SK-N-SH (cell line): ENCODE results near the gene ARAP1. TPM values are rescaled to one million over a fixed set of nuclear protein-coding genes. Genes with fewer than 3 reads are reported as not detected.

Source experiments
- CTCF ChIA-PET: fragments of 300-600, 350-600 bp; formaldehyde crosslinking; extraction: SDS; loops from one replicate; lab custom pipeline; 2021; lab: Yijun Ruan, JAX
- POLR2A ChIA-PET: fragments of 350-600 bp; sonication (Branson Sonifier 250); formaldehyde crosslinking; extraction: SDS; loops from one replicate; lab custom pipeline; 2020; ENCODE audit warnings: antibody characterized with exemption, inconsistent platforms; lab: Yijun Ruan, JAX
- DNase-seq: peaks from one replicate; pipeline ENCODE4 v3.0.0; 2012
- H2AFZ ChIP-seq: fragments of 200-600 bp; sonication (generic); 2 replicates; pipeline ENCODE4 v1.8.1; 2016; ENCODE audit warnings: antibody characterized with exemption, mild to moderate bottlenecking, low read depth
- H3F3A ChIP-seq: fragments of 200-600 bp; sonication (generic); replicated peaks from 2 replicates; pipeline ENCODE3; 2016; ENCODE audit warnings: antibody characterized with exemption, mild to moderate bottlenecking; ENCODE audit not compliant: insufficient read depth
- H3K27ac ChIP-seq, 2 experiments: fragments of 200-500 bp in 1 of 2; fragments of 200-600 bp in 1 of 2; sonication (Bioruptor generic) in 1 of 2; sonication (generic), shearing (Covaris generic) in 1 of 2; 2 replicates each; pipeline versions ENCODE4 v1.5.1 to v1.6.1; 2014 to 2016; ENCODE audit warnings: low read depth in 2 of 2, inconsistent platforms in 1 of 2, low read length in 1 of 2, mild to moderate bottlenecking in 1 of 2, mixed read lengths in 1 of 2
- H3K27me3 ChIP-seq: fragments of 200-600 bp; sonication (generic), shearing (Covaris generic); 2 replicates; pipeline ENCODE4 v1.6.1; 2016; ENCODE audit warnings: mixed run types; ENCODE audit not compliant: insufficient read depth
- H3K36me3 ChIP-seq, 2 experiments: fragments of 200-500 bp in 1 of 2; fragments of 200-600 bp in 1 of 2; sonication (Bioruptor generic) in 1 of 2; sonication (generic) in 1 of 2; replicated peaks in 1 of 2; 2 replicates each; pipeline versions ENCODE3 to v1.5.1; 2014 to 2016; ENCODE audit warnings: low read length in 1 of 2, mild to moderate bottlenecking in 1 of 2; ENCODE audit not compliant: insufficient read depth in 2 of 2, control insufficient read depth in 1 of 2
- H3K4me1 ChIP-seq, 2 experiments: fragments of 200-500 bp in 1 of 2; fragments of 200-600 bp in 1 of 2; sonication (Bioruptor generic) in 1 of 2; sonication (generic), shearing (Covaris generic) in 1 of 2; 2 replicates each; pipeline versions ENCODE4 v1.5.1 to v1.6.1; 2014 to 2016; ENCODE audit warnings: low read depth in 1 of 2, low read length in 1 of 2, mixed run types in 1 of 2; ENCODE audit not compliant: insufficient read depth in 2 of 2, control insufficient read depth in 1 of 2
- H3K4me2 ChIP-seq: fragments of 200-600 bp; sonication (generic), shearing (Covaris generic); 2 replicates; pipeline ENCODE4 v1.6.1; 2017; ENCODE audit warnings: mixed run types
- H3K4me3 ChIP-seq, 2 experiments: fragments of 200-500 bp in 1 of 2; fragments of 200-600 bp in 1 of 2; sonication (Bioruptor generic) in 1 of 2; sonication (generic), shearing (Covaris generic) in 1 of 2; 2 replicates each; pipeline versions ENCODE4 v1.5.1 to v1.8.1; 2014 to 2016; ENCODE audit warnings: low read depth in 2 of 2, inconsistent platforms in 1 of 2, low read length in 1 of 2, mild to moderate bottlenecking in 1 of 2, mixed read lengths in 1 of 2, moderate library complexity in 1 of 2
- H3K79me2 ChIP-seq: fragments of 200-600 bp; sonication (generic); 2 replicates; pipeline ENCODE4 v1.8.1; 2017; ENCODE audit warnings: mild to moderate bottlenecking; ENCODE audit not compliant: insufficient read depth
- H3K9ac ChIP-seq: fragments of 200-600 bp; sonication (generic); 2 replicates; pipeline ENCODE4 v1.6.1; 2017; ENCODE audit warnings: mixed run types
- H3K9me2 ChIP-seq: fragments of 200-600 bp; sonication (generic); 2 replicates; pipeline ENCODE4 v1.6.1; 2017; ENCODE audit warnings: mixed run types
- H3K9me3 ChIP-seq: fragments of 200-600 bp; sonication (generic); 2 replicates; pipeline ENCODE4 v1.6.1; 2017; ENCODE audit warnings: mixed run types, mild to moderate bottlenecking, moderate library complexity
- H4K20me1 ChIP-seq: fragments of 200-600 bp; sonication (generic); 2 replicates; pipeline ENCODE4 v1.6.1; 2017; ENCODE audit warnings: mild to moderate bottlenecking, mixed run types; ENCODE audit not compliant: insufficient read depth
- CTCF ChIP-seq: fragments of 200-600 bp; sonication (generic); IDR thresholded peaks from 2 replicates; pipeline ENCODE4 v1.6.1; 2017; ENCODE audit warnings: antibody characterized with exemption, mild to moderate bottlenecking, moderate library complexity
- ELF1 ChIP-seq: IDR thresholded peaks from 2 replicates; pipeline ENCODE4 v1.4.0; 2012
- EP300 ChIP-seq, 2 experiments: IDR thresholded peaks; 2 replicates each; pipeline versions ENCODE4 v1.4.0 to v1.6.1; 2012; ENCODE audit warnings: borderline replicate concordance in 1 of 2, low read depth in 1 of 2, low read length in 1 of 2
- EZH2phosphoT487 ChIP-seq: fragments of 200-600 bp; sonication (generic); IDR thresholded peaks from 2 replicates; pipeline ENCODE4 v1.6.1; 2017; ENCODE audit warnings: low read depth, mixed run types, mild to moderate bottlenecking, antibody characterized with exemption, moderate library complexity, borderline replicate concordance
- GABPA ChIP-seq: IDR thresholded peaks from 2 replicates; pipeline ENCODE4 v1.4.0; 2012; ENCODE audit warnings: low read depth, mild to moderate bottlenecking
- JUND ChIP-seq: IDR thresholded peaks from 2 replicates; pipeline ENCODE4 v1.4.0; 2012
- MAX ChIP-seq: IDR thresholded peaks from 2 replicates; pipeline ENCODE4 v1.4.0; 2012; ENCODE audit warnings: low read depth
- TAF1 ChIP-seq: IDR thresholded peaks from 2 replicates; pipeline ENCODE4 v1.6.1; 2012; ENCODE audit warnings: low read depth, mild to moderate bottlenecking, low read length, moderate library complexity, borderline replicate concordance
- TEAD4 ChIP-seq: IDR thresholded peaks from 2 replicates; pipeline ENCODE4 v1.4.0; 2012; ENCODE audit warnings: mild to moderate bottlenecking, borderline replicate concordance; ENCODE audit not compliant: insufficient read depth
- YY1 ChIP-seq: IDR thresholded peaks from 2 replicates; pipeline ENCODE4 v1.4.0; 2012; ENCODE audit warnings: low read depth, mild to moderate bottlenecking
- ZBTB33 ChIP-seq: IDR thresholded peaks from 2 replicates; pipeline ENCODE4 v1.4.0; 2012; ENCODE audit warnings: low read depth, borderline replicate concordance
- WGBS: methylation state at CpG from one replicate; pipeline ENCODE4 v1.1.6; 2017; ENCODE audit warnings: low lambda C conversion rate; 5-methylcytosine and 5-hydroxymethylcytosine counted together
- polyA plus RNA-seq, 3 experiments: library from polyadenylated mRNA; depleted of rRNA; stranded (reverse); fragments of >200 nt; gene quantifications; 2 replicates each; pipeline ENCODE4 v1.2.3, GENCODE V29; 2012

Gene ARAP1
- polyA plus RNA-seq, 1 of the 3 experiments (the other 2 are of a cell fraction): 56.6 TPM

GRCh38 chr11:72707032-72707431 is 45.2 kb downstream of the ARAP1 start:
- H2AFZ ChIP-seq: no peak overlapping the region
- H3K4me3 ChIP-seq: no peak overlapping the region
- no peaks in the 10 kb centered on the region for H3F3A ChIP-seq
- no peak for TF ChIP-seq ZBTB33
- TF ChIP-seq TEAD4: no peak
- TF ChIP-seq EZH2phosphoT487: no peak
- no peak for TF ChIP-seq CTCF
- no peak for TF ChIP-seq GABPA
- TF ChIP-seq YY1: no peak
- no peak for TF ChIP-seq TAF1
- no peak for TF ChIP-seq ELF1
- TF ChIP-seq, all 33 proteins: peak for 0
- Histone ChIP-seq H3K4me2 (no peak overlapping the region), H3K27me3 (no peaks in the 10 kb centered on the region), H3K9me3 (no peaks in the 10 kb centered on the region), H3K4me1 (peaks cover 0 to 14% of the 10 kb centered on the region in 2 experiments; a peak in 1 of 4 replicates), H3K27ac (no peak overlapping the region), H3K36me3 (peaks cover 7 to 39% of the 10 kb centered on the region in 2 experiments), H3K9me2 (no peaks in the 10 kb centered on the region), H3K9ac (no peak overlapping the region), H4K20me1 (no peaks in the 10 kb centered on the region), H3K79me2 (no peaks in the 10 kb centered on the region)
- WGBS: 100% methylated on average over 3 of the region's 9 CpGs
- ChIA-PET POLR2A (no interaction called here), CTCF (interaction anchor here (1.0 to 1.5 kb wide), 2 partner anchors 23 to 236 kb away, joined by 3 to 7 read pairs; no protein-coding TSS in a partner anchor)
- DNase-seq: no peak

GRCh38 chr11:72706579-72706978 is 45.6 kb downstream of the ARAP1 start:
- ChIA-PET POLR2A (no interaction called here), CTCF (interaction anchor here (0.9 to 1.5 kb wide), 3 partner anchors 22 to 235 kb away, joined by 3 to 7 read pairs (median 3); no protein-coding TSS in a partner anchor)
- Histone ChIP-seq H2AFZ (no peak overlapping the region), H3K27ac (no peak overlapping the region), H3K9ac (no peak overlapping the region), H3K4me3 (no peak overlapping the region), H3K9me2 (no peaks in the 10 kb centered on the region), H3F3A (no peaks in the 10 kb centered on the region), H3K9me3 (no peaks in the 10 kb centered on the region), H4K20me1 (no peaks in the 10 kb centered on the region), H3K36me3 (peaks cover 7 to 39% of the 10 kb centered on the region in 2 experiments), H3K4me2 (no peak overlapping the region), H3K27me3 (no peaks in the 10 kb centered on the region), H3K4me1 (peaks cover 0 to 12% of the 10 kb centered on the region in 2 experiments; a peak in 1 of 4 replicates), H3K79me2 (no peaks in the 10 kb centered on the region)
- TF ChIP-seq MAX (no peak), JUND (no peak), TAF1 (no peak), GABPA (no peak), EP300 (IDR thresholded peaks at IDR 0.05; ENCODE audit: borderline replicate concordance in 1 of 2, low read depth in 1 of 2, low read length in 1 of 2) (no peak)
- DNase-seq: no peak
- WGBS: 96% methylated on average over 5 of the region's 5 CpGs
